ENCODE data around the gene KLF3. TPM values are rescaled to one million over a fixed set of nuclear protein-coding genes. Genes with fewer than 3 reads are reported as not detected.

Gene KLF3
- total and polyA plus RNA-seq, 2 of the 4 experiments (the other 2 are of a cell fraction) = 8.2 to 12.6 TPM

DNA sequence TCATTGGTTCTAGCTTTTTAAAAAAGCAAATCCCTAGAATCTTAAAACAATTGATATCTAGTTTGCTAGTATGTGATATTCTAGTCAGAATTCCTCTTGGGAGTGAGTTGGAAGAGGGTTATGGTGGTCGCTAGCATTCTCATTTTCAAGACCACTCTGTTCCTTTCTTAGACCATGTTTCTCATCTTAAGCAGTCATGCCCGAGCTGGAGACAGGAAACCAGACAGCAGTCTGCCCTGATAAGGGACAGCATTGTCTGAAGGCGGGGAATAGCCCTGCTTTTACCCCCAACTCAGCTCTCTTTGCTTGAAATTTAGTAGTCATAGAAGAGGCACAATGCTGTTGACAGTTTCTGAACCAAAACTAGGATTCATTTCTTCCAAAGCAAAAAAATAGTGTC, 5.2 kb downstream of the KLF3 start:
- WGBS, 2 experiments (ENCODE audit: extremely low coverage in 2 of 2, insufficient read length in 1 of 2) = no CpG with 5 or more reads among the region's 3 CpGs
- ATAC-seq (ENCODE audit: low read depth) (no peak), DNase-seq (no peak)
- peak overlapping the region; percentile 31; the same call in 1 of the 3 replicates for H2BK15ac ChIP-seq (ENCODE audit: low read depth, low read length)
- no peak overlapping the region for H3K4me3 ChIP-seq (ENCODE audit: insufficient read depth, low read depth, low read length)
- peaks cover 33% of the 10 kb centered on the region for H3K4me1 ChIP-seq (ENCODE audit: control insufficient read depth, insufficient read depth, low read length)
- peak overlapping the region; percentile 51; the same call in 1 of the 2 replicates for H4K91ac ChIP-seq (ENCODE audit: insufficient read depth, low read depth, low read length)
- H3K4ac ChIP-seq (ENCODE audit: low read depth, low read length) = peak overlapping the region; percentile 41; the same call in 1 of the 2 replicates
- TF ChIP-seq MXI1 (IDR thresholded peaks at IDR 0.05; ENCODE audit: borderline replicate concordance, low read depth, low read length) (no peak), SMC3 (IDR thresholded peaks at IDR 0.05; ENCODE audit: low read depth, low read length) (no peak), BHLHE40 (IDR thresholded peaks at IDR 0.05; ENCODE audit: low read depth, low read length) (no peak), POLR2A (IDR thresholded peaks at IDR 0.05; ENCODE audit: low read depth, low read length) (no peak), CHD1 (IDR thresholded peaks at IDR 0.05; ENCODE audit: low read depth, low read length) (no peak), RCOR1 (IDR thresholded peaks at IDR 0.05; ENCODE audit: insufficient replicate concordance, low read length) (no peak), FOS (IDR thresholded peaks at IDR 0.05; ENCODE audit: low read depth, low read length) (no peak), CEBPB (IDR thresholded peaks at IDR 0.05; ENCODE audit: low read depth, low read length) (no peak), RAD21 (IDR thresholded peaks at IDR 0.05; ENCODE audit: low read length) (no peak), MAFK (IDR thresholded peaks at IDR 0.05; ENCODE audit: low read depth, low read length) (no peak), RFX5 (IDR thresholded peaks at IDR 0.05; ENCODE audit: low read depth, low read length) (no peak), NFE2L2 (IDR thresholded peaks at IDR 0.05; ENCODE audit: low read depth, low read length) (no peak), MAZ (IDR thresholded peaks at IDR 0.05; ENCODE audit: borderline replicate concordance, low read depth, low read length) (no peak)
- TF ChIP-seq, protein P1, sequence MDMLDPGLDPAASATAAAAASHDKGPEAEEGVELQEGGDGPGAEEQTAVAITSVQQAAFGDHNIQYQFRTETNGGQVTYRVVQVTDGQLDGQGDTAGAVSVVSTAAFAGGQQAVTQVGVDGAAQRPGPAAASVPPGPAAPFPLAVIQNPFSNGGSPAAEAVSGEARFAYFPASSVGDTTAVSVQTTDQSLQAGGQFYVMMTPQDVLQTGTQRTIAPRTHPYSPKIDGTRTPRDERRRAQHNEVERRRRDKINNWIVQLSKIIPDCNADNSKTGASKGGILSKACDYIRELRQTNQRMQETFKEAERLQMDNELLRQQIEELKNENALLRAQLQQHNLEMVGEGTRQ (IDR thresholded peaks at IDR 0.05; ENCODE audit: low read depth, low read length) = no peak
- TF ChIP-seq, protein P2, sequence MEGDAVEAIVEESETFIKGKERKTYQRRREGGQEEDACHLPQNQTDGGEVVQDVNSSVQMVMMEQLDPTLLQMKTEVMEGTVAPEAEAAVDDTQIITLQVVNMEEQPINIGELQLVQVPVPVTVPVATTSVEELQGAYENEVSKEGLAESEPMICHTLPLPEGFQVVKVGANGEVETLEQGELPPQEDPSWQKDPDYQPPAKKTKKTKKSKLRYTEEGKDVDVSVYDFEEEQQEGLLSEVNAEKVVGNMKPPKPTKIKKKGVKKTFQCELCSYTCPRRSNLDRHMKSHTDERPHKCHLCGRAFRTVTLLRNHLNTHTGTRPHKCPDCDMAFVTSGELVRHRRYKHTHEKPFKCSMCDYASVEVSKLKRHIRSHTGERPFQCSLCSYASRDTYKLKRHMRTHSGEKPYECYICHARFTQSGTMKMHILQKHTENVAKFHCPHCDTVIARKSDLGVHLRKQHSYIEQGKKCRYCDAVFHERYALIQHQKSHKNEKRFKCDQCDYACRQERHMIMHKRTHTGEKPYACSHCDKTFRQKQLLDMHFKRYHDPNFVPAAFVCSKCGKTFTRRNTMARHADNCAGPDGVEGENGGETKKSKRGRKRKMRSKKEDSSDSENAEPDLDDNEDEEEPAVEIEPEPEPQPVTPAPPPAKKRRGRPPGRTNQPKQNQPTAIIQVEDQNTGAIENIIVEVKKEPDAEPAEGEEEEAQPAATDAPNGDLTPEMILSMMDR (conservative IDR thresholded peaks at IDR 0.05; ENCODE audit: low read depth, low read length) = no peak
- TF ChIP-seq, protein P3, sequence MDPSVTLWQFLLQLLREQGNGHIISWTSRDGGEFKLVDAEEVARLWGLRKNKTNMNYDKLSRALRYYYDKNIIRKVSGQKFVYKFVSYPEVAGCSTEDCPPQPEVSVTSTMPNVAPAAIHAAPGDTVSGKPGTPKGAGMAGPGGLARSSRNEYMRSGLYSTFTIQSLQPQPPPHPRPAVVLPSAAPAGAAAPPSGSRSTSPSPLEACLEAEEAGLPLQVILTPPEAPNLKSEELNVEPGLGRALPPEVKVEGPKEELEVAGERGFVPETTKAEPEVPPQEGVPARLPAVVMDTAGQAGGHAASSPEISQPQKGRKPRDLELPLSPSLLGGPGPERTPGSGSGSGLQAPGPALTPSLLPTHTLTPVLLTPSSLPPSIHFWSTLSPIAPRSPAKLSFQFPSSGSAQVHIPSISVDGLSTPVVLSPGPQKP (IDR thresholded peaks at IDR 0.05; ENCODE audit: borderline replicate concordance, low read depth, low read length) = no peak
- peak overlapping the region; percentile 37; the same call in 1 of the 2 replicates for H3K4me2 ChIP-seq (ENCODE audit: low read depth, low read length)
- no peaks in the 10 kb centered on the region for H3K9me3 ChIP-seq (ENCODE audit: control insufficient read depth, insufficient read depth, low read length)
- H3K9me1 ChIP-seq (ENCODE audit: insufficient read depth, low read length) = peaks cover 28% of the 10 kb centered on the region
- peaks cover 23 to 50% of the 10 kb centered on the region in 2 experiments for H3K79me1 ChIP-seq (ENCODE audit: low read depth in 1 of 2, low read length in 2 of 2)
- 0 out of 2 replicates have a peak overlapping the region, but pooled peaks have one; percentile 9 for H3K27ac ChIP-seq (ENCODE audit: insufficient read depth, low read length)
- peak overlapping the region; percentile 54; the same call in 1 of the 2 replicates for H2AK5ac ChIP-seq (ENCODE audit: low read depth, low read length)
- H3K23ac ChIP-seq (ENCODE audit: low read depth, low read length) = peak overlapping the region; percentile 39; the same call in 1 of the 2 replicates
- H3K27me3 ChIP-seq (ENCODE audit: control insufficient read depth, insufficient read depth, low read length) = no peaks in the 10 kb centered on the region
- no peaks in the 10 kb centered on the region; the same call in 1 of the 2 replicates for H3K36me3 ChIP-seq (ENCODE audit: control insufficient read depth, insufficient read depth, low read length)
- H2AK9ac ChIP-seq (replicated peaks; ENCODE audit: low read depth, low read length, poor library complexity) = no peak overlapping the region
- CTCF ChIA-PET = interaction anchor here (0.6 kb wide), 4 partner anchors 34 to 568 kb away, joined by 3 to 6 read pairs (median 4); no protein-coding TSS in a partner anchor
- H2BK5ac ChIP-seq (ENCODE audit: low read depth, low read length, poor library complexity, severe bottlenecking) = no peak overlapping the region
- peak overlapping the region; percentile 34; the same call in 1 of the 2 replicates for H3K14ac ChIP-seq (replicated peaks; ENCODE audit: low read depth, low read length)
- H4K20me1 ChIP-seq (ENCODE audit: insufficient read depth, low read length) = peaks cover 50% of the 10 kb centered on the region
- POLR2A ChIA-PET (ENCODE audit: unreplicated experiment) = no interaction called here
- H2BK120ac ChIP-seq (ENCODE audit: low read depth, low read length) = peak overlapping the region; percentile 47
- in situ Hi-C loops (cut with MboI; ENCODE audit: low sequenced_read_pairs) (no loop called here), dilution Hi-C loops (cut with HindIII; ENCODE audit: low sequenced_read_pairs, unreplicated experiment) (no loop called here), intact Hi-C loops (cut with micrococcal nuclease) (no loop called here)
- H3K18ac ChIP-seq (ENCODE audit: low read depth, low read length) = no peak overlapping the region
- H4K8ac ChIP-seq (ENCODE audit: low read depth in 2 of 2, low read length in 2 of 2) = peak overlapping the region in 1 of 2 experiments; percentile 35; a peak in 1 of 4 replicates
- H3K56ac ChIP-seq (ENCODE audit: extremely low read depth, insufficient read depth, low read length) = no peak overlapping the region
- no peak overlapping the region for H2BK20ac ChIP-seq (ENCODE audit: low read depth, low read length)
- H4K5ac ChIP-seq (ENCODE audit: low read depth, low read length) = no peak overlapping the region
- H2AFZ ChIP-seq (replicated peaks; ENCODE audit: low read length, poor library complexity) = no peak overlapping the region
- no TSS peak for BruUV-seq (replicated peaks)
- no peak overlapping the region for H3K9ac ChIP-seq (ENCODE audit: low read depth, low read length)
